Hepatocyte (in vitro differentiated cells): ENCODE measurements around the gene KIAA0825. TPM values are rescaled to one million over a fixed set of nuclear protein-coding genes. Genes with fewer than 3 reads are reported as not detected.

Source experiments
- DNase-seq: peaks from one replicate; pipeline ENCODE4 v3.0.0-alpha.2; 2016; ENCODE audit warnings: low spot score
- H2AFZ ChIP-seq: fragments of 200-600 bp; sonication (generic); 2 replicates; pipeline ENCODE4 v1.6.0; 2016; ENCODE audit warnings: antibody characterized with exemption, mild to moderate bottlenecking
- H3K27ac ChIP-seq: fragments of 200-600 bp; sonication (generic); 2 replicates; pipeline ENCODE4 v1.5.1; 2016; ENCODE audit warnings: mild to moderate bottlenecking
- H3K27me3 ChIP-seq: fragments of 200-600 bp; sonication (generic); 2 replicates; pipeline ENCODE4 v1.6.1; 2016
- H3K36me3 ChIP-seq: fragments of 200-600 bp; sonication (generic); replicated peaks from 2 replicates; pipeline ENCODE4 v1.5.1; 2016; ENCODE audit warnings: low read depth; ENCODE audit not compliant: insufficient read depth
- H3K4me1 ChIP-seq: fragments of 200-600 bp; sonication (generic); 2 replicates; pipeline ENCODE4 v1.5.1; 2016; ENCODE audit warnings: mild to moderate bottlenecking, moderate library complexity; ENCODE audit not compliant: insufficient read depth
- H3K4me2 ChIP-seq: fragments of 200-600 bp; sonication (generic); 2 replicates; pipeline ENCODE4 v1.6.0; 2016
- H3K4me3 ChIP-seq: fragments of 200-600 bp; sonication (generic); 2 replicates; pipeline ENCODE4 v1.5.1; 2016; ENCODE audit warnings: mild to moderate bottlenecking
- H3K79me2 ChIP-seq: fragments of 200-600 bp; sonication (generic); 2 replicates; pipeline ENCODE4 v1.6.0; 2017; ENCODE audit warnings: mild to moderate bottlenecking
- H3K9me2 ChIP-seq: fragments of 200-600 bp; sonication (generic); replicated peaks from 2 replicates; pipeline ENCODE4 v1.6.0; 2017; ENCODE audit warnings: mild to moderate bottlenecking; ENCODE audit not compliant: insufficient read depth
- H3K9me3 ChIP-seq: fragments of 200-600 bp; sonication (generic); 2 replicates; pipeline ENCODE4 v1.5.1; 2016; ENCODE audit warnings: low read depth, mild to moderate bottlenecking
- H4K20me1 ChIP-seq: fragments of 200-600 bp; sonication (generic); 2 replicates; pipeline ENCODE4 v1.6.0; 2016; ENCODE audit warnings: mild to moderate bottlenecking; ENCODE audit not compliant: insufficient read depth, poor library complexity, severe bottlenecking
- CTCF ChIP-seq: fragments of 200-600 bp; sonication (generic); IDR thresholded peaks from 2 replicates; pipeline ENCODE4 v1.5.1; 2016; ENCODE audit warnings: antibody characterized with exemption, mild to moderate bottlenecking; ENCODE audit not compliant: poor library complexity
- EZH2 ChIP-seq: fragments of 200-600 bp; sonication (generic); IDR thresholded peaks from 2 replicates; pipeline ENCODE4 v1.6.1; 2016; ENCODE audit warnings: antibody characterized with exemption, mild to moderate bottlenecking, borderline replicate concordance
- EZH2phosphoT487 ChIP-seq: fragments of 200-600 bp; sonication (generic); IDR thresholded peaks from one replicate; pipeline ENCODE4 v1.6.1; 2018; ENCODE audit warnings: antibody characterized with exemption, mild to moderate bottlenecking, low read depth, moderate library complexity; ENCODE audit not compliant: unreplicated experiment, severe bottlenecking
- WGBS: methylation state at CpG from one replicate; pipeline ENCODE4 v1.1.6; 2016; ENCODE audit warnings: low lambda C conversion rate; ENCODE audit errors: missing lambda C conversion rate; 5-methylcytosine and 5-hydroxymethylcytosine counted together
- polyA plus RNA-seq: library from polyadenylated mRNA; unstranded; fragments of >200 nt; fragmentation: Nextera tagmentation; extraction: Ambion mirVana; gene quantifications from 2 replicates; pipeline ENCODE4 v1.2.1, GENCODE V29; 2016
- total RNA-seq: library from RNA; depleted of rRNA; stranded (reverse); fragments of >200 nt; gene quantifications from 2 replicates; pipeline ENCODE4 v1.2.3, GENCODE V29; 2014

KIAA0825 gene
- total and polyA plus RNA-seq, 2 experiments from 2014 or later = 2.1 to 4.5 TPM

GRCh38 chr5:94499806-94500205 lies 118.6 kb downstream of the KIAA0825 start:
- TF ChIP-seq EZH2phosphoT487 (no peak), EZH2 (no peak), CTCF (no peak)
- no peak overlapping the region for H2AFZ ChIP-seq
- no peaks in the 10 kb centered on the region for H3K79me2 ChIP-seq
- no peaks in the 10 kb centered on the region for H4K20me1 ChIP-seq
- no peaks in the 10 kb centered on the region for H3K27me3 ChIP-seq
- no peak overlapping the region for H3K4me2 ChIP-seq
- H3K4me1 ChIP-seq = no peaks in the 10 kb centered on the region
- no peak overlapping the region for H3K4me3 ChIP-seq
- no peak overlapping the region for H3K27ac ChIP-seq
- H3K9me2 ChIP-seq = no peaks in the 10 kb centered on the region
- no peaks in the 10 kb centered on the region for H3K36me3 ChIP-seq
- 98% methylated on average over 3 of the region's 3 CpGs for WGBS
- H3K9me3 ChIP-seq = no peaks in the 10 kb centered on the region
- no peak for DNase-seq

DNA sequence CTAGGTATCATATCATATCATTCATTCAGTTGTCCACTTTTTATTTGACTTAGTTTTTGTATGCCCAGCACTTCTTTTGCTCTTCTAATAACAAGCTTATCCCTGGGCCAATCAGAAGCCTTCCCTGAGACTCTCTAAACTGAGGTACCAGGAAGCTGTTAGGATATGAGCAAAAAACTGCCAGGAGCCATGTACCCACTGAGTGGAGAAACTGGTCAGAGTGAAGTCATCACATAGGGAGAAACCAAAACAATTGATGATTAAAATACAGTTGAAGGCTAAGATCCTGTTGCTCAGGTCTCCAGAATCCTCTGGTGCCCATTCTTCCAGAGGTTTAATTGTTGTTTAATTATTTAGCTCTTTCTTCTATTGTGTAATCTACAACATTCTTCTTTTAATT lies 120.2 kb downstream of the KIAA0825 start:
- H3K4me3 ChIP-seq = no peak overlapping the region
- H3K9me2 ChIP-seq = no peaks in the 10 kb centered on the region
- H3K79me2 ChIP-seq = no peaks in the 10 kb centered on the region
- TF ChIP-seq CTCF (no peak), EZH2 (no peak), EZH2phosphoT487 (no peak)
- no peaks in the 10 kb centered on the region for H3K27me3 ChIP-seq
- no peaks in the 10 kb centered on the region for H3K4me1 ChIP-seq
- H3K4me2 ChIP-seq = no peak overlapping the region
- H3K27ac ChIP-seq = no peak overlapping the region
- no peak overlapping the region for H2AFZ ChIP-seq
- no peaks in the 10 kb centered on the region for H3K9me3 ChIP-seq
- H4K20me1 ChIP-seq = no peaks in the 10 kb centered on the region
- H3K36me3 ChIP-seq = no peaks in the 10 kb centered on the region
- DNase-seq = no peak

- Histone ChIP-seq H3K9me2 (no peaks in the 10 kb centered on the region), H3K36me3 (no peaks in the 10 kb centered on the region), H3K4me2 (no peak overlapping the region), H4K20me1 (no peaks in the 10 kb centered on the region), H3K4me3 (no peak overlapping the region), H3K9me3 (no peaks in the 10 kb centered on the region), H3K4me1 (no peaks in the 10 kb centered on the region), H2AFZ (no peak overlapping the region), H3K27ac (no peak overlapping the region), H3K27me3 (no peaks in the 10 kb centered on the region), H3K79me2 (no peaks in the 10 kb centered on the region)
- no peak for DNase-seq
- 98% methylated on average over 3 of the region's 3 CpGs for WGBS
- no peak for TF ChIP-seq EZH2phosphoT487
- TF ChIP-seq EZH2 = no peak
- no peak for TF ChIP-seq CTCF
Measured at GRCh38 chr5:94485067-94485466, 133.3 kb downstream of the KIAA0825 start.

GRCh38 chr5:94481059-94481458 lies 137.3 kb downstream of the KIAA0825 start:
- H3K9me3 ChIP-seq = no peaks in the 10 kb centered on the region
- 98% methylated on average over 2 of the region's 2 CpGs for WGBS

More at GRCh38 chr5:94481059-94481458, 137.3 kb downstream of the KIAA0825 start:
- TF ChIP-seq EZH2phosphoT487 (no peak), EZH2 (no peak), CTCF (no peak)
- Histone ChIP-seq H2AFZ (no peak overlapping the region), H3K36me3 (no peaks in the 10 kb centered on the region), H3K4me1 (no peaks in the 10 kb centered on the region), H3K9me2 (no peaks in the 10 kb centered on the region), H3K27me3 (no peaks in the 10 kb centered on the region), H3K4me2 (no peak overlapping the region), H3K79me2 (no peaks in the 10 kb centered on the region), H4K20me1 (no peaks in the 10 kb centered on the region), H3K4me3 (no peak overlapping the region), H3K27ac (no peak overlapping the region)
- DNase-seq = no peak
